OCI-LY1 (cell line): Measurements from ENCODE around the gene EDEM3.
A peak's percentile ranks its signal among the peaks of the same experiment; 100 is the strongest.

Experiments
- H2AFZ ChIP-seq: fragments of 200-600 bp; sonication (generic), shearing (Covaris generic); 2 replicates; pipeline ENCODE4 v1.6.0; 2014; ENCODE audit warnings: antibody characterized with exemption, mild to moderate bottlenecking, low read length
- H3F3A ChIP-seq: fragments of 200-600 bp; sonication (generic), shearing (Covaris generic); 2 replicates; pipeline ENCODE4 v1.6.0; 2014; ENCODE audit warnings: mild to moderate bottlenecking, antibody characterized with exemption, low read length, moderate library complexity; ENCODE audit not compliant: insufficient read depth
- H3K27ac ChIP-seq: fragments of 200-600 bp; sonication (generic); 2 replicates; pipeline ENCODE4 v1.5.1; 2014; ENCODE audit warnings: low read length, mixed run types, mild to moderate bottlenecking, low read depth; ENCODE audit not compliant: poor library complexity, severe bottlenecking
- H3K27me3 ChIP-seq: fragments of 200-600 bp; sonication (generic); 2 replicates; pipeline ENCODE4 v1.6.0; 2014; ENCODE audit warnings: antibody characterized with exemption, mild to moderate bottlenecking, low read length, moderate library complexity; ENCODE audit not compliant: insufficient read depth
- H3K36me3 ChIP-seq: fragments of 200-600 bp; sonication (generic); 2 replicates; pipeline ENCODE4 v1.6.1; 2014; ENCODE audit warnings: mild to moderate bottlenecking, antibody characterized with exemption, low read length, moderate library complexity, mixed read lengths; ENCODE audit not compliant: insufficient read depth
- H3K4me1 ChIP-seq: fragments of 200-600 bp; sonication (generic); 2 replicates; pipeline ENCODE4 v1.5.1; 2014; ENCODE audit warnings: mild to moderate bottlenecking, low read length, moderate library complexity; ENCODE audit not compliant: insufficient read depth, severe bottlenecking
- H3K4me2 ChIP-seq: fragments of 200-600 bp; sonication (generic), shearing (Covaris generic); 2 replicates; pipeline ENCODE4 v1.6.1; 2014; ENCODE audit warnings: low read length
- H3K4me3 ChIP-seq: fragments of 200-600 bp; sonication (generic); 2 replicates; pipeline ENCODE4 v1.5.1; 2014; ENCODE audit warnings: low read length, low read depth, mild to moderate bottlenecking, mixed read lengths; ENCODE audit not compliant: poor library complexity, severe bottlenecking
- H3K79me2 ChIP-seq: fragments of 200-600 bp; shearing (Covaris generic); 2 replicates; pipeline ENCODE4 v1.6.1; 2016; ENCODE audit warnings: mixed run types, low read length, mixed read lengths; ENCODE audit not compliant: insufficient read depth
- H3K9ac ChIP-seq: fragments of 200-600 bp; sonication (generic), shearing (Covaris generic); 2 replicates; pipeline ENCODE4 v1.6.1; 2014; ENCODE audit warnings: mild to moderate bottlenecking, low read length, mixed read lengths
- H3K9me2 ChIP-seq: fragments of 200-600 bp; sonication (generic), shearing (Covaris generic); 2 replicates; pipeline ENCODE4 v1.6.1; 2014; ENCODE audit warnings: low read depth, mild to moderate bottlenecking, low read length, mixed read lengths
- H3K9me3 ChIP-seq: fragments of 200-600 bp; shearing (Covaris generic); 2 replicates; pipeline ENCODE4 v1.6.1; 2014; ENCODE audit warnings: low read length, mixed read lengths
- H4K20me1 ChIP-seq: fragments of 200-600 bp; sonication (generic), shearing (Covaris generic); 2 replicates; pipeline ENCODE4 v1.6.0; 2016; ENCODE audit warnings: mild to moderate bottlenecking, low read length; ENCODE audit not compliant: insufficient read depth
- EZH2 ChIP-seq: fragments of 200-600 bp; sonication (generic), shearing (Covaris generic); IDR thresholded peaks from 2 replicates; pipeline ENCODE4 v1.8.0; 2017; ENCODE audit warnings: borderline replicate concordance, mixed run types, mild to moderate bottlenecking, antibody characterized with exemption, low read length, moderate library complexity, mixed read lengths
- TF ChIP-seq, protein P1 (sequence below): fragments of 200-600 bp; sonication (generic), shearing (Covaris generic); IDR thresholded peaks from 2 replicates; pipeline ENCODE4 v1.5.1; 2017; ENCODE audit warnings: mild to moderate bottlenecking, antibody characterized with exemption, low read length, moderate library complexity, mixed read lengths

The EDEM3 gene

GRCh38 chr1:184664042-184664660, 90.5 kb downstream of the EDEM3 start:
- H3K9me2 ChIP-seq = no peaks in the 10 kb centered on the region
- no peaks in the 10 kb centered on the region for H4K20me1 ChIP-seq
- no peak overlapping the region for H3K9ac ChIP-seq
- no peaks in the 10 kb centered on the region for H3K36me3 ChIP-seq
- H3K9me3 ChIP-seq = no peaks in the 10 kb centered on the region
- no peak overlapping the region for H3K4me3 ChIP-seq
- TF ChIP-seq EZH2 = no peak
- TF ChIP-seq, protein P1, sequence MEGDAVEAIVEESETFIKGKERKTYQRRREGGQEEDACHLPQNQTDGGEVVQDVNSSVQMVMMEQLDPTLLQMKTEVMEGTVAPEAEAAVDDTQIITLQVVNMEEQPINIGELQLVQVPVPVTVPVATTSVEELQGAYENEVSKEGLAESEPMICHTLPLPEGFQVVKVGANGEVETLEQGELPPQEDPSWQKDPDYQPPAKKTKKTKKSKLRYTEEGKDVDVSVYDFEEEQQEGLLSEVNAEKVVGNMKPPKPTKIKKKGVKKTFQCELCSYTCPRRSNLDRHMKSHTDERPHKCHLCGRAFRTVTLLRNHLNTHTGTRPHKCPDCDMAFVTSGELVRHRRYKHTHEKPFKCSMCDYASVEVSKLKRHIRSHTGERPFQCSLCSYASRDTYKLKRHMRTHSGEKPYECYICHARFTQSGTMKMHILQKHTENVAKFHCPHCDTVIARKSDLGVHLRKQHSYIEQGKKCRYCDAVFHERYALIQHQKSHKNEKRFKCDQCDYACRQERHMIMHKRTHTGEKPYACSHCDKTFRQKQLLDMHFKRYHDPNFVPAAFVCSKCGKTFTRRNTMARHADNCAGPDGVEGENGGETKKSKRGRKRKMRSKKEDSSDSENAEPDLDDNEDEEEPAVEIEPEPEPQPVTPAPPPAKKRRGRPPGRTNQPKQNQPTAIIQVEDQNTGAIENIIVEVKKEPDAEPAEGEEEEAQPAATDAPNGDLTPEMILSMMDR = peak; percentile 74
- H3K79me2 ChIP-seq = no peaks in the 10 kb centered on the region
- no peak overlapping the region for H2AFZ ChIP-seq
- H3F3A ChIP-seq = no peaks in the 10 kb centered on the region
- no peaks in the 10 kb centered on the region for H3K4me1 ChIP-seq
- no peak overlapping the region for H3K27ac ChIP-seq
- no peaks in the 10 kb centered on the region for H3K27me3 ChIP-seq
- no peak overlapping the region for H3K4me2 ChIP-seq

DNA sequence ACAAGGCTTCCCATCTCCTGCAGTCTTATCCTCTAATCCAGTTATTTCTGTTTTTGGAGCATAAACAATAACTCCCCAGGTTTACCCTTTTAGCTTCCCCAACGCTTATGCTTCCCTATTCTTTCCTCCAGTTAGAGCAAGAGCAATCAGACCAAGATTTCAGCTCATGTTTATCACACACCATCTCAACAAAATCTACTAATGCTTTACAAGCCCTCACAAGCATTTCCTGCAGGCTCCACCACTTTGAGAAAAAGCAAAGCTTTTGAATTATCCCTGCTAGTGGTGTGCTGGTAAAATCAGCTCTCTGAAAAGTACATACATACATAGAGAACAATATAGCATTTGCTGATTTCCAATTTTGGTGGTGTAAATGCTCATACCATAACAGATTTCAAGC, 92.9 kb downstream of the EDEM3 start:
- H3K9ac ChIP-seq = no peak overlapping the region
- H3K27me3 ChIP-seq = no peaks in the 10 kb centered on the region
- no peak overlapping the region for H2AFZ ChIP-seq
- H3K9me2 ChIP-seq = no peaks in the 10 kb centered on the region
- no peaks in the 10 kb centered on the region for H3F3A ChIP-seq
- no peaks in the 10 kb centered on the region for H3K79me2 ChIP-seq
- H3K4me2 ChIP-seq = no peak overlapping the region
- H3K4me3 ChIP-seq = no peak overlapping the region
- TF ChIP-seq, protein P1 = no peak
- no peak for TF ChIP-seq EZH2
- H4K20me1 ChIP-seq = no peaks in the 10 kb centered on the region
- no peak overlapping the region for H3K27ac ChIP-seq
- H3K4me1 ChIP-seq = no peaks in the 10 kb centered on the region
- H3K36me3 ChIP-seq = no peaks in the 10 kb centered on the region
- H3K9me3 ChIP-seq = no peaks in the 10 kb centered on the region

- no peaks in the 10 kb centered on the region for H4K20me1 ChIP-seq
- H2AFZ ChIP-seq = no peak overlapping the region
- no peaks in the 10 kb centered on the region for H3K9me3 ChIP-seq
- no peak overlapping the region for H3K4me3 ChIP-seq
- H3K4me2 ChIP-seq = no peak overlapping the region
- no peaks in the 10 kb centered on the region for H3K79me2 ChIP-seq
- H3K4me1 ChIP-seq = no peaks in the 10 kb centered on the region
- no peaks in the 10 kb centered on the region for H3K9me2 ChIP-seq
- TF ChIP-seq, protein P1 = no peak
- no peak for TF ChIP-seq EZH2
- H3F3A ChIP-seq = no peaks in the 10 kb centered on the region
- no peak overlapping the region for H3K9ac ChIP-seq
- no peak overlapping the region for H3K27ac ChIP-seq
- no peaks in the 10 kb centered on the region for H3K27me3 ChIP-seq
- no peaks in the 10 kb centered on the region for H3K36me3 ChIP-seq
Measured at GRCh38 chr1:184660462-184661191, 94.0 kb downstream of the EDEM3 start.
